GM12878 (cell line): Measurements from ENCODE around the gene STK33. TPM values are rescaled to one million over a fixed set of nuclear protein-coding genes. Genes with fewer than 3 reads are reported as not detected.

Experiments
- ATAC-seq: fragments of 200-7000 bp; cut with Tn5 transposase; 3 replicates; pipeline ENCODE4 v1.9.1; 2020; ENCODE audit warnings: mild to moderate bottlenecking, moderate library complexity
- BruUV-seq: library from RNA; stranded (reverse); fragments of 400-500 nt; replicated peaks from 2 replicates; lab custom pipeline; 2021; lab: Mats Ljungman, UMichigan
- CTCF ChIA-PET: fragments of 300-600 bp; sonication (Branson Sonifier 250); formaldehyde crosslinking; extraction: SDS; loops from one replicate; lab custom pipeline; 2021; ENCODE audit warnings: inconsistent platforms; lab: Yijun Ruan, JAX
- POLR2A ChIA-PET: fragments of 350-600 bp; formaldehyde crosslinking; extraction: SDS; loops from one replicate; lab custom pipeline; 2021; ENCODE audit warnings: inconsistent platforms; lab: Charles Lee
- RAD21 ChIA-PET: fragments of 300-600 bp; sonication (Branson Sonifier 250); formaldehyde crosslinking; loops from one replicate; lab custom pipeline; 2023; ENCODE audit warnings: antibody characterized with exemption; ENCODE audit not compliant: unreplicated experiment; lab: Charles Lee
- SMC1A ChIA-PET: fragments of 300-600 bp; sonication (Branson Sonifier 250); formaldehyde crosslinking; loops from one replicate; lab custom pipeline; 2023; ENCODE audit not compliant: unreplicated experiment, uncharacterized antibody; lab: Charles Lee
- DNase-seq: peaks from one replicate; pipeline ENCODE4 v3.0.0-alpha.2; 2011; ENCODE audit warnings: low read depth, low spot score
- FAIRE-seq: peaks from 3 replicates; lab custom pipeline; 2011; peaks lifted over from hg19 to GRCh38; lab: Jason Lieb, UNC
- H2AFZ ChIP-seq: 2 replicates; pipeline ENCODE4 v1.6.0; 2011; ENCODE audit warnings: low read depth, low read length, control low read depth; ENCODE audit not compliant: control insufficient read depth
- H3K27ac ChIP-seq: 2 replicates; pipeline ENCODE4 v1.5.1; 2011; ENCODE audit warnings: control low read depth; ENCODE audit not compliant: control insufficient read depth, insufficient read depth
- H3K27me3 ChIP-seq, 2 experiments: replicated peaks in 1 of 2; 2 replicates each; pipeline versions ENCODE4 v1.6.0 to v1.6.1; 2011; ENCODE audit warnings: low read length in 1 of 2; ENCODE audit not compliant: control insufficient read depth in 2 of 2, insufficient read depth in 2 of 2
- H3K36me3 ChIP-seq, 2 experiments: 2 replicates each; pipeline ENCODE4 v1.5.1; 2011; ENCODE audit warnings: low read length in 1 of 2; ENCODE audit not compliant: control insufficient read depth in 2 of 2, insufficient read depth in 2 of 2
- H3K4me1 ChIP-seq: 2 replicates; pipeline ENCODE4 v1.6.1; 2011; ENCODE audit warnings: mild to moderate bottlenecking, low read length, moderate library complexity, mixed read lengths; ENCODE audit not compliant: control insufficient read depth, insufficient read depth
- H3K4me2 ChIP-seq: 2 replicates; pipeline ENCODE4 v1.6.0; 2011; ENCODE audit warnings: control low read depth; ENCODE audit not compliant: control insufficient read depth, insufficient read depth
- H3K4me3 ChIP-seq: fragments of 200-600 bp; sonication (generic); 2 replicates; pipeline ENCODE4 v1.5.1; 2016
- H3K79me2 ChIP-seq: 2 replicates; pipeline ENCODE4 v1.6.0; 2011; ENCODE audit warnings: low read length; ENCODE audit not compliant: control insufficient read depth, insufficient read depth
- H3K9ac ChIP-seq: 2 replicates; pipeline ENCODE4 v1.8.0; 2011; ENCODE audit warnings: low read length, control low read depth, mixed read lengths; ENCODE audit not compliant: control insufficient read depth, insufficient read depth
- H3K9me3 ChIP-seq: replicated peaks from 3 replicates; pipeline ENCODE4 v1.5.1; 2011; ENCODE audit warnings: mild to moderate bottlenecking, low read length; ENCODE audit not compliant: control insufficient read depth, insufficient read depth
- H4K20me1 ChIP-seq: 2 replicates; pipeline ENCODE4 v1.6.0; 2011; ENCODE audit not compliant: control insufficient read depth, insufficient read depth
- FOS ChIP-seq: IDR thresholded peaks from 3 replicates; pipeline ENCODE4 v1.6.1; 2011; ENCODE audit warnings: borderline replicate concordance; ENCODE audit not compliant: insufficient read length; ENCODE audit errors: extremely low read depth
- KAT2A ChIP-seq: conservative IDR thresholded peaks from 2 replicates; pipeline ENCODE4 v1.6.1; 2011; ENCODE audit warnings: low read depth, low read length; ENCODE audit not compliant: control insufficient read depth
- MEF2A ChIP-seq: IDR thresholded peaks from 2 replicates; pipeline ENCODE4 v1.6.1; 2011; ENCODE audit warnings: low read depth, mild to moderate bottlenecking, low read length, moderate library complexity; ENCODE audit not compliant: insufficient read depth
- PAX5 ChIP-seq: IDR thresholded peaks from 2 replicates; pipeline ENCODE4 v1.6.1; 2011; ENCODE audit warnings: low read depth, low read length, borderline replicate concordance
- POLR2AphosphoS5 ChIP-seq: IDR thresholded peaks from 2 replicates; pipeline ENCODE4 v1.6.1; 2011; ENCODE audit warnings: mild to moderate bottlenecking, low read length, inconsistent platforms
- SMAD5 ChIP-seq: IDR thresholded peaks from 2 replicates; pipeline ENCODE4 v1.6.1; 2016; ENCODE audit warnings: antibody characterized with exemption, low read depth
- SPI1 ChIP-seq: IDR thresholded peaks from 2 replicates; pipeline ENCODE4 v1.6.1; 2011; ENCODE audit warnings: low read depth, mild to moderate bottlenecking, low read length, moderate library complexity, borderline replicate concordance; ENCODE audit not compliant: insufficient read depth
- YY1 ChIP-seq: IDR thresholded peaks from 2 replicates; pipeline ENCODE4 v1.6.1; 2011; ENCODE audit warnings: low read depth, mild to moderate bottlenecking, low read length
- ZBTB33 ChIP-seq: fragments of 450-650 bp; IDR thresholded peaks from 2 replicates; pipeline ENCODE4 v1.6.1; 2017; ENCODE audit warnings: mild to moderate bottlenecking
- WGBS: methylation state at CpG from one replicate; pipeline ENCODE4 v1.1.6; 2016; ENCODE audit warnings: low lambda C conversion rate; ENCODE audit not compliant: insufficient replicate concordance, insufficient coverage; ENCODE audit errors: missing lambda C conversion rate; 5-methylcytosine and 5-hydroxymethylcytosine counted together
- in situ Hi-C: fragments of 300-500 bp; cut with MboI; formaldehyde crosslinking; loops from 9 replicates; pipeline ENCODE4 v1.14.3; 2018; ENCODE audit warnings: mixed read lengths
- intact Hi-C: fragments of 100-400 bp; cut with micrococcal nuclease; formaldehyde crosslinking; loops from one replicate; pipeline ENCODE4 v1.14.2; 2022; ENCODE audit not compliant: unreplicated experiment
- polyA plus RNA-seq, 11 experiments: library from polyadenylated mRNA; depleted of rRNA in 4 of 11; unstranded in 6 of 11; stranded (reverse) in 5 of 11; fragments of >200 nt; fragmentation: Nextera tagmentation in 4 of 11; fragmentation: Illumina TruSeq in 1 of 11; extraction: Ambion mirVana in 4 of 11; extraction: Trizol in 1 of 11; gene quantifications; 1 replicate in 1 of 11; 2 replicates in 10 of 11; pipeline versions ENCODE4 v1.2.1 to v1.2.3, GENCODE V29; 2011 to 2016; ENCODE audit warnings: inconsistent platforms in 2 of 11, missing spikeins in 2 of 11, low read depth in 1 of 11
- total RNA-seq, 4 experiments: library from RNA; depleted of rRNA in 3 of 4; stranded (reverse); fragments of >200 nt in 3 of 4; fragmentation: Illumina TruSeq in 1 of 4; extraction: Trizol in 1 of 4; gene quantifications; 2 replicates each; pipeline versions ENCODE4 v1.2.1 to v1.2.3, GENCODE V29; 2013 to 2021

The STK33 gene
- total and polyA plus RNA-seq, 10 of the 15 experiments (the other 5 are each of a cell fraction or from before 2014, with no cell fraction given), result 5.2 to 27.3 (median 18.3) TPM

- TF ChIP-seq KAT2A (no peak), SPI1 (no peak), MEF2A (no peak), YY1 (no peak), FOS (no peak), SMAD5 (no peak), POLR2AphosphoS5 (no peak), ZBTB33 (no peak), PAX5 (no peak)
- DNase-seq (no peak), ATAC-seq (no peak), FAIRE-seq (no peak)
- no TSS peak for BruUV-seq
- H4K20me1 ChIP-seq, result no peaks in the 10 kb centered on the region
- ChIA-PET CTCF (no interaction called here), POLR2A (no interaction called here), SMC1A (interaction anchor here (0.6 kb wide), 1 partner anchor 500 kb away, joined by 3 read pairs; no protein-coding TSS in a partner anchor), RAD21 (no interaction called here)
- H3K27ac ChIP-seq, result no peak overlapping the region
- H3K9me3 ChIP-seq, result no peaks in the 10 kb centered on the region
- no peaks in the 10 kb centered on the region for H3K27me3 ChIP-seq
- peaks cover 6% of the 10 kb centered on the region; the same call in 1 of the 2 replicates for H3K4me1 ChIP-seq
- no peak overlapping the region for H3K4me2 ChIP-seq
- H3K36me3 ChIP-seq, result peaks cover 6 to 29% of the 10 kb centered on the region in 2 experiments
- H3K4me3 ChIP-seq, result no peak overlapping the region
- H3K9ac ChIP-seq, result no peak overlapping the region
- no peaks in the 10 kb centered on the region for H3K79me2 ChIP-seq
- intact Hi-C loops (no loop called here), in situ Hi-C loops (no loop called here)
- WGBS, result 95% methylated on average over 5 of the region's 5 CpGs
- no peak overlapping the region for H2AFZ ChIP-seq
Observed at GRCh38 chr11:8638300-8638699, 44.3 kb upstream of the STK33 start.
